ENCODE measurements around the gene SOST.

SOST gene

DNA sequence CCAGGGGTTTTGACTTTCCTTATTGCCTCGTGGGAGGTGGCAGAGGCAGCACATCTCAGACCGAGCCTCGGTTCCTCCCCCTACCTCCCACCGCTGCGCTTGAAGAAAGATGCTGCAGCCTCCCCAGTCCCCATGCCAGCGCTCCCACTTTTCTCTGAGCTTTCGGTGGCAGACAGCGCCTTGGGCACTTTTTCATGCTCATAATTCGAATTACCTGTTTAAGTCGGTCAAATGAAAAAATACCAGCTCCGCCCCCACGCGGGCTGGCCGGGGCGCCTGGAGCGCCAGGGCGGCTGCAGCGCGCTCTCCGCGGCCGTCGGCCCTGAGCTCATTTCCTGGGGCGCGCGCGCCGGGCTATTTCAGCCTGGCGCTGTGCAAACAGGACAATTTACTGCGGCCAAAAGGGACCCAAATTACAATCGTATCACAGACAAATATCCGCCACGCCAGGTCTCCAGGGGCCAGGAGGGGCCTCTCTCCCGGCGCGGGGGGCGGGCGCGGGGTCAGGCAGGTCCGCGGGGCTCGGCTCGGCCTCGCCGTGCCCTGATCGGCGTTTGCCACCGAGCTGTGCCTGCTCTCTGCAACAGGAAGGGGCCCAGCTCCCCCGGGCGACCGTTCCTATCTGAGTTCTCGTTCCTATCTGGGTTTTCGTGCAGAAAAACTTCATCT, 45.0 kb downstream of the SOST start:
- TF ChIP-seq POLR2AphosphoS5 (IDR thresholded peaks at IDR 0.05; ENCODE audit: low read depth, low read length) (no peak), FOXP2 (optimal IDR thresholded peaks at IDR 0.05; ENCODE audit: borderline replicate concordance, extremely low read depth, extremely low read length, insufficient read depth) (no peak), REST (IDR thresholded peaks at IDR 0.05; ENCODE audit: insufficient read depth in 1 of 2, low read depth in 2 of 2, low read length in 2 of 2) (no peak), TAF1 (IDR thresholded peaks at IDR 0.05; ENCODE audit: borderline replicate concordance, insufficient read depth, low read length) (no peak), SIN3A (IDR thresholded peaks at IDR 0.05; ENCODE audit: borderline replicate concordance, insufficient read depth, low read length) (no peak)

GRCh38 chr17:43712397-43712796, 46.2 kb downstream of the SOST start:
- TF ChIP-seq FOXP2 (optimal IDR thresholded peaks at IDR 0.05; ENCODE audit: borderline replicate concordance, extremely low read depth, extremely low read length, insufficient read depth) (no peak), SIN3A (IDR thresholded peaks at IDR 0.05; ENCODE audit: borderline replicate concordance, insufficient read depth, low read length) (no peak), TAF1 (IDR thresholded peaks at IDR 0.05; ENCODE audit: borderline replicate concordance, insufficient read depth, low read length) (no peak), REST (IDR thresholded peaks at IDR 0.05; ENCODE audit: insufficient read depth in 1 of 2, low read depth in 2 of 2, low read length in 2 of 2) (no peak), POLR2AphosphoS5 (IDR thresholded peaks at IDR 0.05; ENCODE audit: low read depth, low read length) (no peak)

DNA sequence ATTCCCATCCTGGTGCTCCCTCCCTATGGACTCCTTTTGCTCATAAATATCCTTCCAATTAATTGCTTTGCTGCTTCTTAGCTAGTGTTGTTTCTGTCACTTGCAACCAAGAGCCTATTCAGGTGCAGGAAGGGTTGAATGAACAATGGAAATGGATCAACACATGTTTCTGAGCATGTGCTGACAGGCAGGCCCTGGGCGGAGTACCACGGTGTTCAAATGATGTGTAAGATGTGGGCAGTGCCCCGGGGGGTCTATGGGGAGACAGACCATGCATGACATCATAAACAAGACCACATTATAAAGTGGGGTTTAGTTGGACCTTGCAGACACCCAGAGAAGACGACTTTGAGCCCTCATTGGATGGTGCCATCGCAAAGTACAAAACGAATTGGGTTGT, 48.5 kb downstream of the SOST start:
- TF ChIP-seq FOXP2 (optimal IDR thresholded peaks at IDR 0.05; ENCODE audit: borderline replicate concordance, extremely low read depth, extremely low read length, insufficient read depth) (no peak), TAF1 (IDR thresholded peaks at IDR 0.05; ENCODE audit: borderline replicate concordance, insufficient read depth, low read length) (no peak), SIN3A (IDR thresholded peaks at IDR 0.05; ENCODE audit: borderline replicate concordance, insufficient read depth, low read length) (no peak), POLR2AphosphoS5 (IDR thresholded peaks at IDR 0.05; ENCODE audit: low read depth, low read length) (no peak), REST (IDR thresholded peaks at IDR 0.05; ENCODE audit: insufficient read depth in 1 of 2, low read depth in 2 of 2, low read length in 2 of 2) (no peak)

GRCh38 chr17:43709210-43709609, 49.4 kb downstream of the SOST start:
- TF ChIP-seq REST (IDR thresholded peaks at IDR 0.05; ENCODE audit: insufficient read depth in 1 of 2, low read depth in 2 of 2, low read length in 2 of 2) (no peak), SIN3A (IDR thresholded peaks at IDR 0.05; ENCODE audit: borderline replicate concordance, insufficient read depth, low read length) (no peak), POLR2AphosphoS5 (IDR thresholded peaks at IDR 0.05; ENCODE audit: low read depth, low read length) (no peak), TAF1 (IDR thresholded peaks at IDR 0.05; ENCODE audit: borderline replicate concordance, insufficient read depth, low read length) (no peak), FOXP2 (optimal IDR thresholded peaks at IDR 0.05; ENCODE audit: borderline replicate concordance, extremely low read depth, extremely low read length, insufficient read depth) (no peak)

Data from PFSK-1 (cell line).